ENCODE data around the gene KIRREL3.
A peak's percentile ranks its signal among the peaks of the same experiment; 100 is the strongest.
"Not testable (repeated sequence)": the region's sequence is repeated elsewhere in the genome, so short reads cannot be mapped to it uniquely, and the experiment has no call there.

KIRREL3 gene

GRCh38 chr11:126411971-126412381 is 588.6 kb downstream of the KIRREL3 start:
- no peak for DNase-seq

- DNase-seq = no peak
Measured at GRCh38 chr11:126410649-126411048, 589.9 kb downstream of the KIRREL3 start.

GRCh38 chr11:126409620-126409985 is 591.0 kb downstream of the KIRREL3 start:
- no peak for DNase-seq

- DNase-seq = no peak
Measured at GRCh38 chr11:126408901-126409619, 591.5 kb downstream of the KIRREL3 start.

- DNase-seq = no peak
Measured at GRCh38 chr11:126408496-126408895, 592.1 kb downstream of the KIRREL3 start.

GRCh38 chr11:126407682-126408288 is 592.8 kb downstream of the KIRREL3 start:
- DNase-seq = no peak

GRCh38 chr11:126407101-126407521 is 593.5 kb downstream of the KIRREL3 start:
- DNase-seq = no peak

- DNase-seq = no peak
Measured at GRCh38 chr11:126406368-126406767, 594.2 kb downstream of the KIRREL3 start.

GRCh38 chr11:126405906-126406305 is 594.7 kb downstream of the KIRREL3 start:
- no peak for DNase-seq

GRCh38 chr11:126405374-126405773 is 595.2 kb downstream of the KIRREL3 start:
- DNase-seq = no peak

GRCh38 chr11:126404367-126404766 is 596.2 kb downstream of the KIRREL3 start:
- no peak for DNase-seq

GRCh38 chr11:126403658-126404057 is 596.9 kb downstream of the KIRREL3 start:
- peak; percentile 11 for DNase-seq

GRCh38 chr11:126403022-126403581 is 597.5 kb downstream of the KIRREL3 start:
- no peak for DNase-seq

GRCh38 chr11:126400479-126400878 is 600.1 kb downstream of the KIRREL3 start:
- no peak for DNase-seq

- DNase-seq = no peak
Measured at GRCh38 chr11:126400019-126400418, 600.6 kb downstream of the KIRREL3 start.

- DNase-seq = no peak
Measured at GRCh38 chr11:126398721-126399120, 601.8 kb downstream of the KIRREL3 start.

GRCh38 chr11:126398296-126398695 is 602.3 kb downstream of the KIRREL3 start:
- DNase-seq = no peak

- DNase-seq = no peak
Measured at GRCh38 chr11:126396965-126397364, 603.6 kb downstream of the KIRREL3 start.

- DNase-seq = not testable (repeated sequence)
Measured at GRCh38 chr11:126396266-126396665, 604.3 kb downstream of the KIRREL3 start.

- DNase-seq = not testable (repeated sequence)
Measured at GRCh38 chr11:126395784-126396183, 604.8 kb downstream of the KIRREL3 start.

- not testable (repeated sequence) for DNase-seq
Measured at GRCh38 chr11:126394634-126395072, 605.9 kb downstream of the KIRREL3 start.

GRCh38 chr11:126394036-126394435 is 606.5 kb downstream of the KIRREL3 start:
- no peak for DNase-seq

GRCh38 chr11:126393143-126393542 is 607.4 kb downstream of the KIRREL3 start:
- DNase-seq = no peak

GRCh38 chr11:126392633-126393013 is 607.9 kb downstream of the KIRREL3 start:
- DNase-seq = no peak
